DMS53 treated with DMSO at 0.1 percent for 48 hours (cell line): ENCODE results near the gene SEPTIN11.

Experiments
- DNase-seq: peaks from one replicate; lab custom pipeline; 2025; ENCODE audit not compliant: unreplicated experiment; lab: John Stamatoyannopoulos, UW

The SEPTIN11 gene

GRCh38 chr4:76977736-76978350 is 28.3 kb downstream of the SEPTIN11 start:
- DNase-seq: no peak

GRCh38 chr4:76979236-76979635 is 29.7 kb downstream of the SEPTIN11 start:
- no peak for DNase-seq

DNA sequence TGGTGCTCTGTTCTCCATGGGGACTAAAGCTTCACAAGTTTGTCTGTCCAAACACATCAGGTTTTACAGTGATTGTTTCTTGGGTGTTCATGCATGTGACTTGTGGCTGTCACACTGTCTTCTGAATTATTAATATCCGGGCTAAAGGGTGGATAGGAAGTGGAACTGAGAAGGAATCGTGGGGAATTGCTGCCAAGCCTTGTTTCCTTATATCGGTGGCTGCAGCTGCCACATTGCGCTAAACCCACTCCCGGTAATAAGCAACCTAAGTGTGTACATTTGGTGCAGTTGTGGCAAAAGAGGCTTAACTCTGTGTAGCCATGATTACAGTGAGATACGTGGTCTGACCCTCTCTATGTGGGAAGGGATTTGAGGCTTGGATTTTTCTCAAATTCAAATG is 30.7 kb downstream of the SEPTIN11 start:
- DNase-seq: no peak

DNA sequence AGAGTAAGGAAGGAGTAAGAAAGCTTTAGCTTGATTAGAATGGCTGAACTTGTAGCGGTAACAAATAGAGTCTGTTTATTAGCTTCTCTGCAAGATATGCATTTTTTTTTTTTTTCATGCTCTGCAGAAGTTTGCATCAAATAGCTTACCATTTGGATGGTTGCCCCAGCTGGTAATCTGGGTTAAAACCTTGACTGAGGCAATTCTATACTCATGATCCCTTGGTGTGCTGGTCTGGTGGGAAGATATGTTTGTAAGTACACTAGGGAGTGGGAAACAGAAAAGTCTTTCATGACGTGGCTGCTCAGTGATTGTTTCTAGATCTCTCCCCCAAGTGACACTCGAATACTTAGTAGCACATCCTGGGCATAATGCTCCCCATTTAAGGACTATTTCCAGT is 32.1 kb downstream of the SEPTIN11 start:
- DNase-seq: no peak

DNA sequence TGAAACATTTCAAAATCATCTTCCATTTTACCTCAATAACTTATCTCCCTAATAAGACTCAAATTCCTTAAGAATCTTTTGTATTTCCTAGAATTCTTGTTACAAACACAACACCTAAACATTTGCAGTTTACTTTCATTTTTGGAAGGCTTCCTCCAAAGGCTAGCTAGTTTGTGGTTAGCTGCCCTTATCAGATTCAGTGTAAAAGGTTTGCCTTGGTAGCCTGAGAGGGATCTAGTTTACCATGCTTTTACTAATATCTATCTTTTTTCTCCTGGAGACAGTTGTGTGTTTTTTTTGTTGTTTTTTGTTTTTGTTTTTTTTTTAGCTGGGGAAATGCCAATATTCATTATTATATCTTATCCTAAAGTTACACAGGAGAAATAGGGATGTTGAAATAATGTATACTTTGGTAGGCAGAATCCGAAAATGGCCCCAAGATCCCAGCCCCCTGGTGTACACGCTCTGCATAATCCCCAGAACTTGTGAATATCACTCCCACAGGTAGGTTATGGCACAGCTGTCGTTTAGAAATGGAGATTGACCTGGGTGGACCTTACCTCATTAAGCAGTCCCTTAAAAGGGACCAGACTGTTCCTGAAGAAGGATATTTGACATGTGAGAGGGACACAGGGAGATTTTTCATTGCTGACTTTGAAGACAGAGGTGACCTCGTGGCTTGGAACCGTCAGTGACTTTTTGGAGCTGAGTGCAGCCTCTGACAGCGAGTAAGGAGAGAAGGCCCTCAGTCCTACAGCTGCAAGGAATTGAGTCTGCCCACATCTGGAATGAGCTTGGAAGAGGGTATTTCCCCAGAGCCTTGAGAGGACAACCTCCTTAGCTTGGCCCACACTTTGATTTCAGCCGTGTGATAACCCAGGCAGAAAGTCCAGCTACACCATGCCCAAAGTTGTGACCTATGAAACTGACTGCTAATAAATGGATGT is 33.4 kb downstream of the SEPTIN11 start:
- no peak for DNase-seq

- no peak for DNase-seq
Observed at GRCh38 chr4:76984127-76984526, 34.6 kb downstream of the SEPTIN11 start.

- no peak for DNase-seq
Observed at GRCh38 chr4:76984788-76985211, 35.2 kb downstream of the SEPTIN11 start.

GRCh38 chr4:76987153-76987591 is 37.6 kb downstream of the SEPTIN11 start:
- no peak for DNase-seq

DNA sequence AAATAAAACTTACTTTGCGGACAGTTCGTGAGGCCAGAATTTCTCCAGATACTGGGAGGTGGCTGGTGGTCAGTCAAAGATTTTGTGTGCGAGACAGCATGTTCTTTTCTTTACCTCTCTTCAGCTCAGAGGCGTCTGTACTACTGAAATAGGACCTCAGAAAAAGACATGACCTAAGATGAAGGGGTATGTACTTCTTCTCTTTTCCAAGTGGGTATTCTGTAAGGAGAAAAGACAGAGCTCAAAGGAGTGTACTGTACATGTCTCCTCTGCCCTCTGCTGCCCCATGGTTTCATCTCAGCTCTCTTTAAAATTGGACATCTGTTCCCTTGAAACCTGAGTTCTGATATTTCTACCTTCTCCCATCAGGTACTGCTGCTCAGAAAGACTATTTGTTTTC is 38.1 kb downstream of the SEPTIN11 start:
- DNase-seq: no peak

DNA sequence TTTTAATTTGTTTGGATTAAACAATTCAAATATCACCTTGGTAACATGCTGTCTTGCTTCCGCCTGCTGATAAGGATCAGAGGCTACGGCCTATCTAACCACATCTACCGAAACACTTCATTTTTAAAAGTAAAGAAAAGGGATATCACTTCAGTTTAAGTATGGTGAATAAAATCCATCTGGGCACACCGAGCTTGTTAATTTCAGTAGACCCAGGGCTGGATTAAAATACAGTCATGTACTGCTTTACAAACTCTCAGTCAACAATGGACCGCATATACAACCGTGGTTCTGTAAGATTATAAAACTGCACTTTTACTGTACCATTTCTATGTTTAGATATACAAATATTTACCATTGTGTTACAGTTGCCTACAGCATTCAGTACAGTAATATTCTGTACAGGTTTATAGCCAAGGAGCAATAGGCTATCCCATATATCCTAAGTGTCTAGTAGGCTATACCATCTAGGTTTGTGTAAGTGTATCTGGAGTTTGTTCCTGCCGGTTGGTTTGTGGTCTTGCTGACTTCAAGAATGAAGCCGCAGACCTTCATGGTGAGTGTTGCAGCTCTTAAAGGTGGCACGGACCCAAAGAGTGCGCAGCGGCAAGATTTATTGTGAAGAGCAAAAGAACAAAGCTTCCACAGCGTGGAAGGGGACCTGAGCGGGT is 40.0 kb downstream of the SEPTIN11 start:
- DNase-seq: no peak

DNA sequence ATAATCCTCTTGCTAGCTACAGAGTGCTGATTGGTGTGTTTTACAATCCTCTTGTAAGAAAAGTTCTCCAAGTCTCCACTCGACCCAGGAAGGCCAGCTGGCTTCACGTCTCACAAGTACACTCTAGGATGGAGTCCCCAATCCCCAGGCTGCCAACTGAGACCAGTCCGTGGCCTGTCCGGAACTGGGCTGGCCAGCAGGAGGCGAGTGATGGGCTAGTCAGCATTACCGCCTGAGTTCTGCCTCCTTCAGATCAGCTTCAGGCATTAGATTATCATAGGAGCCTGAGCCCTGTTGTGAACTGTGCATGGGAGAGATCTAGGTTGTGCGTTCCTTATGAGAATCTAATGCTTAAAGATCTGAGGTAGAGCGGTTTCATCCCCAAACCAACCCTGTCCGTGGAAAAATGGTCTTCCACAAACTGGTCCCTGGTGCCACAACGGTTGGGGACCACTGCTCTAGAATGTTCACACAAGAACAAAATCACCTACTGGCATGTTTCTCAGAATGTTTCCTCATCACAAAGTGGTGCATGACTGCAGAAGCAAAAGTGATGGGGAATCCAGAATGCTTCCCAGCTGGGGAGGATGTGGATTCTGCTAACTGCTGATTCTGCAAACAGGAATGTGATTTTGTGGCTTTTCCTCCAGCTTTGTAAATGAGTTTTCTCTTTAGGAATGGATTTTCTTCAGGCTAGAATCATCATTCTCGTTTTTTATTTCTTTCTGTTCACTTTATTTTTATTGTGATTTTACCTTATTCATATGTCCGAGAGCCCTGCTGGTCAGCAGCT is 40.9 kb downstream of the SEPTIN11 start:
- no peak for DNase-seq

GRCh38 chr4:76991161-76991660 is 41.7 kb downstream of the SEPTIN11 start:
- no peak for DNase-seq

DNA sequence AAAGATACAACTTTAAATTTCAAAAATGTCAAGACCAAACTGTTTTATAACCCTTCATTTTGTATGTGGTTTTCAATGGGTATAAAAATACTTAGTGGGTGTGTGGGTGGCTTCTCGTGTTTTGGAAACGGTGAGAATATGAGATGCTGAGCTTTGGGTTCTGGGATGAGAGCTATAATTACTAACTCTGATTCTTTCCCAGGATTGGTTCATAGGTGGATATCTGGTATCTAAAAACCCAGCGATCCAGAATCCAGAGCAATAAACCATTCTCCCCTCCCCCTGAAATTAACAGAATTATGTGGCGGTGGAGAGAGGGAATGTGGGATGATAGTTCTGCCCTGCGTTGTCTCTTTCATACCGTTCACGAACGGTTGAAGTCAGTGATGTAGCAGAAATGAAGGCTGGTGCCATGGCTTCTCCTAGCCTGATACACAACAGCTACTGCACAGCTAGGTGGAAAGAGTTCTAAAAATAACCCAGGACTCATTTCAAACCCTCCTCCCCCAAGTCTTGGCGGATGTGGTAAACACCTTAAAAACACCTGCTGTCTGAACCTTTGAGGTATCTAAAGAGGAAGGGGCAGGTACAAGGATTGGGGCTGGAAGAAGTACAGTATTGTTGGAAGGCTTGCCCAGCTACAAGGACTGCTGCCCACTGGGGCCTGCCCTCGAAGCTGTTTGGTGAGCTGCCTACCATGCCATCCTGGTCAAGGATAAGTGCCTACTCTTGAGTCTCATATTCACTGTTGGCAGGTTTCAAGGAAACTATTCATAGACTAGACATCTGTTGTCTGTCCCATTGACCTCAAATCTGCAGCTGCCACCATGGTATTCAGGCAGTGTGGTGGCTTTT is 44.5 kb downstream of the SEPTIN11 start:
- peak; percentile 81 for DNase-seq

- DNase-seq: no peak
Observed at GRCh38 chr4:76995776-76996175, 46.2 kb downstream of the SEPTIN11 start.

- DNase-seq: peak; percentile 55
Observed at GRCh38 chr4:76996445-76996844, 46.9 kb downstream of the SEPTIN11 start.

DNA sequence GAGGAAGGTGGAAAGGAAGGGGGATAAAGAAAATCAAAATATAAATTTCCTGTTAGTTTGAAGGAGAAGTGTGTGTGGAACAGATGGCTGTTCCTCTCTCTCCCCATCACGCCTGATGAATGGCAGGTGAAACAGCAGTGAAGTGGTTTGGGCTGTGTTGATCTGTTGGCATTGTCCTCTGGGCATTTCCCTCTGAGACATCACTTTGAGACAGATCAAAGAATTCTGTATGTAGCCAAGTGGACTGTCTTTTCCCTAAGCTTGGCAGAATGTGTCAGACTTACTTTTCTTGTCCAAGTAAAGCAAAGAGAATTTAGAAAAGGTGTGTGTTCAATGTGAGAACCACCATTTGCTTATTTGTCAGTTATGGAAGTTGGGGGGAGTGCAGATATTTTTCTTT is 47.5 kb downstream of the SEPTIN11 start:
- peak; percentile 50 for DNase-seq

DNA sequence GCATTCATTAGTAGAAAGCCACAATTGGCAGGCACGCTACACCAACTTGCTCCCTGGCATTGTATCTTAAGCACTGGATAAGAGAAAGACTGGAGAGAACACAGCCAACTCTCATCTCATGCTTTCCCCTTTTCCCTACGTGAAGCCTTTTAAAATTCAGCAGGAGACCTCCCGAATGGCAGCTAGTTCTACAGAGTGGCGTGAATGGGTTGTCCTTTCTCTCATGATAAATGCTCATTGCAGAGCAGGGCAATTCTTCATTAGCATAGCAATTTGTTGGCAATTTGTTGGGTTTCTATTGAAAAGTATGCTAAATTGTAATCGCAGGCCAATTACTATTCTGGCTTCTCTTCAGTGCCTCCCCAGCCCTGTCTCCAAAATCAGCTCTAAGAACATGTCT is 48.0 kb downstream of the SEPTIN11 start:
- no peak for DNase-seq

DNA sequence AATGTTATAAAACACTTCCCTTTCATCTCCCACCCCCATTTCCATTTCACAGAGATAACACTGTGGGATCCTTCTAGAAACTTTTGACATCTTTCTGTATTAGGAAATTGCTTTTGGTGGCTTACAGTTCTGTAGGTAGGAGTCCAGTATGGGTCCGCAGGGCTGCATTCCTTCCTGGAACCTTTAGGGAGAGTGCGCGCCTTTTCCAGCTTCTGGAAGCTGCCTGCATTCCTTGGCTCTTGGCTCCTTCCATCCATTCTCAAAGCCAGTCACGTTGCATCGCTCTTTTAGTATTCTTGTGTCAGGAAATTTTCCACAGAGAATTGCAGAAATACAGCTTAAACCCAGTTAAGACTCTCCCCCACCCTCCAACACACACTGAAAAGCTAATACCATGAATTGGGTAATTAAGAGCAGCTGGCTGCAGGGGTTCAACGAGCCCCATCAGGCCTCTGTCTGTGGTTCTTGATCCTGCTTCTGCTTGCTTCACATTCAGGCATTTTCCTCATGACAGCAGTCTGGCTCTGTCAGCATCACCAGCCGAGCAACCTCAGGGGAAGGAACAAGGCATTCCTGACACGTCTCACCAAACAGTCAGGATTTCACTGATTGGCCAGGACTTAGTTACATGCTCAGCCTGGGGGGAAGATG is 48.8 kb downstream of the SEPTIN11 start:
- DNase-seq: no peak
